Measurements from ENCODE around the gene FARP1.

Gene FARP1

GRCh38 chr13:98234348-98234747, 91.5 kb downstream of the FARP1 start:
- no peak overlapping the region for H3K4me3 ChIP-seq (ENCODE audit: low read depth, low read length)
- H3K27me3 ChIP-seq (ENCODE audit: insufficient read depth, low read depth, severe bottlenecking) = no peaks in the 10 kb centered on the region
- TF ChIP-seq CTCF (IDR thresholded peaks at IDR 0.05; ENCODE audit: low read depth, low read length) = no peak
- H3K36me3 ChIP-seq = peaks cover 44% of the 10 kb centered on the region
- H3K9me3 ChIP-seq (ENCODE audit: severe bottlenecking) = no peaks in the 10 kb centered on the region
- H3K27ac ChIP-seq = no peak overlapping the region
- DNase-seq = no peak

- Histone ChIP-seq H3K36me3 (peaks cover 35% of the 10 kb centered on the region), H3K27me3 (ENCODE audit: insufficient read depth, low read depth, severe bottlenecking) (no peaks in the 10 kb centered on the region), H3K4me3 (ENCODE audit: low read depth, low read length) (no peak overlapping the region), H3K27ac (no peak overlapping the region), H3K9me3 (ENCODE audit: severe bottlenecking) (no peaks in the 10 kb centered on the region)
- DNase-seq = no peak
- no peak for TF ChIP-seq CTCF (IDR thresholded peaks at IDR 0.05; ENCODE audit: low read depth, low read length)
These were observed 93.3 kb downstream of the FARP1 start for GRCh38 chr13:98236197-98236596.

GRCh38 chr13:98237331-98237730, 94.4 kb downstream of the FARP1 start:
- no peak for DNase-seq
- no peaks in the 10 kb centered on the region for H3K9me3 ChIP-seq (ENCODE audit: severe bottlenecking)
- H3K27ac ChIP-seq = no peak overlapping the region
- H3K36me3 ChIP-seq = peaks cover 35% of the 10 kb centered on the region
- no peaks in the 10 kb centered on the region for H3K27me3 ChIP-seq (ENCODE audit: insufficient read depth, low read depth, severe bottlenecking)
- TF ChIP-seq CTCF (IDR thresholded peaks at IDR 0.05; ENCODE audit: low read depth, low read length) = no peak
- no peak overlapping the region for H3K4me3 ChIP-seq (ENCODE audit: low read depth, low read length)

GRCh38 chr13:98239162-98240076, 96.5 kb downstream of the FARP1 start:
- H3K36me3 ChIP-seq = peaks cover 39% of the 10 kb centered on the region
- H3K27me3 ChIP-seq (ENCODE audit: insufficient read depth, low read depth, severe bottlenecking) = no peaks in the 10 kb centered on the region
- H3K9me3 ChIP-seq (ENCODE audit: severe bottlenecking) = no peaks in the 10 kb centered on the region
- DNase-seq = no peak
- H3K27ac ChIP-seq = no peak overlapping the region
- no peak overlapping the region for H3K4me3 ChIP-seq (ENCODE audit: low read depth, low read length)
- no peak for TF ChIP-seq CTCF (IDR thresholded peaks at IDR 0.05; ENCODE audit: low read depth, low read length)

- H3K9me3 ChIP-seq (ENCODE audit: severe bottlenecking) = no peaks in the 10 kb centered on the region
- DNase-seq = no peak
- peaks cover 39% of the 10 kb centered on the region for H3K36me3 ChIP-seq
- no peak for TF ChIP-seq CTCF (IDR thresholded peaks at IDR 0.05; ENCODE audit: low read depth, low read length)
- H3K4me3 ChIP-seq (ENCODE audit: low read depth, low read length) = no peak overlapping the region
- H3K27ac ChIP-seq = no peak overlapping the region
- no peaks in the 10 kb centered on the region for H3K27me3 ChIP-seq (ENCODE audit: insufficient read depth, low read depth, severe bottlenecking)
These were observed 97.2 kb downstream of the FARP1 start for GRCh38 chr13:98240135-98240534.
